Limb (tissue), 2 donors: ENCODE data around the gene SMARCA2.

Experiments
- DNase-seq, 2 donors: peaks; one replicate each; pipeline ENCODE4 v3.0.0-alpha.2; 2016; ENCODE audit errors: extremely low spot score in 2 of 2

SMARCA2 gene

DNA sequence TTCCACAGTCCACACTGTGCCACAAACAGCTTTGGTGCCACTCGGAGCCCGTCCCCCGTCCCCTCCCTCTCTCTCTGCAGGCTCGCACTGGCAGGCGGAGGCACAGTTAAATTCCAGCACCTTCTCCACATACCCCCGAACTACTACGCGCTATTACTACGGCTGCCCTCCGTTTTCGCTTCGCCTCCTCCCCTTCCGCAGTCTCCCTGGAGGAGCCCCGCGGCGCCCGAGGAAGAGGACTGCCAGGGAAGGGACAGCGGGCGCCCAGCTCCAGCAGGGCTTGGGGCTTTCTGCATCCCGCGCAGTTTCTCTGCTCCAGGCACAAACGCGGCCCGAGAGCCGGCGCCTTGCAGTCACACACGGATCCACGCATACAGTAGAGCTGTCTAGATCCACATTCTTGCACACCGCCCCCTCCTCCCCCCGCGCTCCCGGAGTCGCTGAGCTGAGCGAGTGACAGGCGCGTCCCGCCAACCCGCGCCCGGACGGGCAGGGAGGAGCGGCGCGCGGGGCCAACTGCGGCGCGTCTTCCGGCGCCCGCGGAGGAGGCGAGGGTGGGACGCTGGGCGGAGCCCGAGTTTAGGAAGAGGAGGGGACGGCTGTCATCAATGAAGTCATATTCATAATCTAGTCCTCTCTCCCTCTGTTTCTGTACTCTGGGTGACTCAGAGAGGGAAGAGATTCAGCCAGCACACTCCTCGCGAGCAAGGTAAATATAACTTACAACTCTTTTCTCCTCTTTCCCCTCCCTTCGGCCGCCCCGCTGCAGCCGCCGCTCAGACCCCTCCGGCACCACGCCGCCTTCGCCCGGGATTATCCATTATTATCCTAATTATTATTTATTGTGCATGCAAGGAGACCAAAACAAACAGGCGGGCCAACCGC lies at the start of gene SMARCA2:
SMARCA2 (plus strand) TSS at position 652 of the 885 bp plus-strand sequence. CDS start 13,676 bp downstream, outside the sequence.
- peak; percentile 97 to 98 for DNase-seq

DNA sequence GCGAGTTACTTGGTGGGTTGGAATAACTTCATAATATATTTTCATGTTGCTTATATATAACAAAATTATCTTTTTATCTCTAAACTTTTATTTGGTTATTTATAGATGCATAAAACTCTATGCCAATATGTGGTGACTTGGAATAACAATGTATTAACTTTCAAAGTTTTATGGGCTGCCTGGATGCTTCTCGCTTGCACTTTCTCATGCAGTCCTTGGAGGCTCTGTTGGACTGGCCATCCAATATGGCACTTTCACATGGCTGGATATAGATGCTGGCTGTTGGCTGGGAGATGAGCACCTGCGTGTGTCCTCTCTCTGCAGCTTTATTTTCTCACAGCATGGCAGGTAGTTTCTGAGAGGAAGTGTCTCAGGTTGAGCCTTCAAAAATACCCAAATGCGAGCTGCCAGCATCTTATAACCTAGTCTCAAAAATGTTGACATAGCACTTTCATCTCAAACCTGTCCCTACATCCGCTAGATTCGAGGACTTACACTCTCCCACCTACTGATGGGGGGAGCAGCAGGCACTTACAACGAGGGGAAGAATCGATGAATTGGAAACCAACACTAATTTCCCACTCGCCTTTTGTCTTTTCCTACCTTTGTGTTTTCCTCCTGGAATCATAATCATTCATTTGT lies 48.3 kb upstream of the SMARCA2 start:
- no peak for DNase-seq

GRCh38 chr9:1969160-1969559 lies 46.0 kb upstream of the SMARCA2 start:
- no peak for DNase-seq

GRCh38 chr9:1969898-1970297 lies 45.2 kb upstream of the SMARCA2 start:
- DNase-seq = no peak

DNA sequence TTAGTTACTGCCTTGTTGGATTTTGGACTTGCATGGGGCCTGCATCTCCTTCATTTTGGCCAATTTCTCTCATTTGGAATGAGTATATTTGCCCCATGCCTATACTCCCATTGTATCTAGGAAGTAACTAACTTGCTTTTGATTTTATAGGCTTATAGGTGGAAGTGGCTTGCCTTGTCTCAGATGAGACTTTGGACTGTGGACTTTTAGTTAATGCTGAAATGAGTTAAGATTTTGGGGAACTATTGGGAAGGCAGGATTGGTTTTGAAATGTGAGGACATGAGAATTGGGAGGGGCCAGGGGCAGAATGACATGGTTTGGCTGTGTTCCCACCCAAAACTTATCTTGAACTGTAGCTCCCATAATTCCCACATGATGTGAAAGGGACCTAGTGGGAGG lies 42.5 kb upstream of the SMARCA2 start:
- DNase-seq = no peak

- no peak for DNase-seq
These were observed 38.1 kb upstream of the SMARCA2 start for GRCh38 chr9:1977026-1977425.

DNA sequence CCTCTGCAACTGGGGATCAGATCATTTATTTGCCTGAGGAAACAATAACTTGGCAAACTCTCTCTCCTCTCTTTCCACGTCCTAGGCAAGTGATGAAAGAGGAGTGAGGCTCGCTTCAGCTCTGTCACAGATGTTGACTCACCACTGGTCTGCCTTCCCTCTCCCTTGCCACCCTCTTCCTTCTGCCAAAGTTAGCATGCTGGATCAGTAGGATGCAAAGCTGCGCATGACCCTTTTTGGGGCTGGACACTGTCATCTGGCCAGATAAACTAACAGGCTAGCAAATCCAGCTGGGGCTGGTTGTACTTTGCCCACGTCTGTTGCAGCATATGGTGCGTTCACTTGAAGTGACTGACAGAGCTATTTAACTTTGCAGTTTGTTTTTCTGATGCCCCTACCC lies 36.2 kb upstream of the SMARCA2 start:
- DNase-seq = no peak

GRCh38 chr9:1979741-1980367 lies 35.3 kb upstream of the SMARCA2 start:
- DNase-seq = peak; percentile 43 to 79

DNA sequence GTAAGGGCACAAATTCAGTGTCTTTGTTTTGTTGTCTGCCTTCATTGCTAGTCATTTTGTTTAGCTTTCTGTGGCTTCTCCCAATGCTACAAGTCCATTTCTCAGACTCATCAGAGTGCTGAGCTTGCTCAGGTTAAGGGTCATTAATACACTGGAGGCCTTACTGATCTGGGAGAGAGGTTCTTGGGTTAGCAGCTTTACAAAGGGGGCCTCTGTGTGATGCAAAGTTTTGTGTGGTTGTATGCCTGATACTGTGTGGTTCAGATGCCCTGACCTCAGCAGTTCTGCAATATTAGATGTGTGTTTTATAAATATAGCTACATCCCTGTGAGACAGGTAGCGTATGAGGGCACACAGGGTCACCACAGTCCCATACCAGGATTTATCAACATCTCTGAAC lies 34.8 kb upstream of the SMARCA2 start:
- no peak for DNase-seq

DNA sequence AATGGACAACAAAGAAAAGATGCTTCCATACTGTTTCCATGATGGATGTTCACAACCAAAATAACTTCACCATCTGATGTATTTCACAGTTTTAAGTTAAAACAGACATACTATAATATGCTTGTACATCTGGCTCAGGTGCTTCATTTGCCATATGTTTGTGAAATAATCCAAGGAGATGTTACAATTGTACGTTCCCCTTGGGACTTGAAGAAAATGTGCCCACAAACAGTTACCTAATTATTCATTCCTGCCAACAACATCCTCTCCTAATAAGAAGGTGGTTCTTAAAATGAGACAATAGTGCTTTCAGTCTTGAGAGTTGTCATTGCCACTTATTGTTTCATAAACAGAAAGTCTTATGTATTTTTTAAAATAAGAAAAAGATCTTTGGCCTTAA lies 33.1 kb upstream of the SMARCA2 start:
- no peak for DNase-seq

GRCh38 chr9:1986341-1986740 lies 28.8 kb upstream of the SMARCA2 start:
- no peak for DNase-seq

- no peak for DNase-seq
These were observed 25.6 kb upstream of the SMARCA2 start for GRCh38 chr9:1989500-1989899.

GRCh38 chr9:1994180-1994579 lies 21.0 kb upstream of the SMARCA2 start:
- no peak for DNase-seq

GRCh38 chr9:1995084-1995483 lies 20.1 kb upstream of the SMARCA2 start:
- DNase-seq = no peak

DNA sequence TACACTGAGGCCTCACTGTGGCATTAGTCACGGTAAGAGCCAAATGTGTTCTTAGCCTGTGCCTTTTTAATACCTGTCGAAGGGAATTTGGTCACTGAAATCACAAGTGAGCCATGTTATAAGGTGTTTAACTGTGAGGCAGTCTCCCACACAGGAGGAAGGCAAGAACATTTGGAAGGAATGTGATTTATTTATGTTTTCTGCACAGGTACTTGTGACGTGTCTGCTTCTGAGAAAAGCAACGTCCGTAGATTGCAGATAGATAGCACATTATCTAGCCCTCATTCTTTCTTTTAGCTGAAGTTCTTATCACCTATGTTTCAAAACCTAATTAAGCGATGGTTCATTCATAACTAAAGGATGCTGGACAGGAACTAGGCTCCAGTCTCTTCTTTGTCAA lies 19.0 kb upstream of the SMARCA2 start:
- DNase-seq = no peak

GRCh38 chr9:1997646-1998045 lies 17.5 kb upstream of the SMARCA2 start:
- DNase-seq = no peak

DNA sequence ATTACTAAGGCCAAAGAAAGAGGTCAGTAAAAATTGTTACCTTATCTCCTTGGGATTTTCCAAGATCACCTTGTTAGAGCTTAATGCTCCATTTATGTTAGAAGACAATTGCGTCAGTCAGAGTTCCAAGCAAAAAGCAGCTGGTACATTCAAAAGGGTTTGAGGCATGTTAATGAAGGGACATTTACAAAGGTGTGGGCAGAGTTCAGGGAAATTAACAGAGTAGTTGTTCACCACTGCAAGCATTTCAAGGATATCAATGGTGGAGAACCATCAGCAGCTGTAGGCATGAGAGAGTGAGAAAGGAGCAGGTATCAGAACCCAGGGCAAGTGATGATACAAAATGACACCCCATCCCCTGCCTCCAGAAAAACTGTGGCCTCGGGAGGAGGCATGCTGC lies 17.0 kb upstream of the SMARCA2 start:
- DNase-seq = no peak

DNA sequence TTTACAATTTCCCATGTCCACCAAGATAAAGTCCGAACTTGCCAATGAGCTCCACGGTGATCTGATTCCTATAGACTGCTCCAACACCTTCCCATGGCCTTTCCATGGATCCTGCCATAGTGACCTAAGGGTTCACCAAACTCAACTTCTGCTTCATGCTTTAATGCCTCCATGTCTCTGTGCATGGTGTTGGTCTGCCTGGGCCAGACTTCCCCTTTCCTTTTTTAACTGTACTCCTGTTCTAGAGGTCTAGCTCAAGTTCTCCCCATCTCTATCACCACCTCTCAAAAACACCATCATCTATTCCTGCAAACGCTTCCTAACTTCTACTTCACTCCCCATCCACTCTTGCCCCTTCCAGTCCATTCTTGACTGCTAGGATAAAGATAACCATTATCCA lies 14.8 kb upstream of the SMARCA2 start:
- no peak for DNase-seq

DNA sequence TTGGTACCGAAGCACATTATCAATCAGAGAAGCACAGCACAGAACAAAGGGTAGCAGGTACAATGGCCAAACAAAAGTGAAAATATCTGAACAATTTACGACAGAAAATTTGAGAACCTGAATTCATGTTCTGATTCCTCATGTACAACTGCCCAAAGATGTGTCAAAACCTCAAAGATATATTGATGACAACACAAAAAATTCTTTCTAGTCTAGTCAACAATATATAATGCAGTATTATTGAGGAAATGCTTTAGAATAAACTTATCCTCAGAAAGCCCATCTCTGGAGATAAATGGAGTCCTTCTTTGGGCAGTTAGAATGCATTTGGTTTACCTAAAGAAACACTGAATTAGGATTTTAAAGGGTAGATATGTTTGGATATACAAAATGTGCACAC lies 6.8 kb upstream of the SMARCA2 start:
- DNase-seq = no peak

DNA sequence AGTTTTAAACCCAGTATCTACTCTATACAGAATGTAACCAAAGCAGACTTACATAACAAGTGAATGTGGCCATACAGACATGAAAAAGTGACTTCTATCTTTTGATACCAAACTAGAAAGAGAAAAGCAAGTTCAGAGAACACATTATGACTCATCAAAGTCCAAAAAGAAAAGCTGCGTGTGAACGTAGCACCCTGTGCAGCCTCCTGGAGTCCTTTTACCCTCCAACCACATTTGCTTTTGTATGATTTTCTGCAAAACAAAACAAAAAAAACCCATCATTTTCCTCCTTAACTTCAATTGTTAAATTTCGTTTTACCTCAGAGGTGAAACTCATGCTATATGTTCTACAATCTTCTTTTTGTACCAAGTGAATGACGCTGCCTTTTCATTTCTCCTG lies 2.8 kb upstream of the SMARCA2 start:
- DNase-seq = no peak

- peak in 1 of 2 donors; percentile 51 for DNase-seq
These were observed 1.2 kb upstream of the SMARCA2 start for GRCh38 chr9:2013743-2014475.
